Activated T-cell treated with anti-CD3 and anti-CD28 coated beads for 24 hours (primary cell): ENCODE data around the gene ZNF469.

Experiments used
- DNase-seq: peaks from one replicate; pipeline ENCODE4 v3.0.0-alpha.2; 2020; ENCODE audit warnings: low read depth

ZNF469 gene, protein sequence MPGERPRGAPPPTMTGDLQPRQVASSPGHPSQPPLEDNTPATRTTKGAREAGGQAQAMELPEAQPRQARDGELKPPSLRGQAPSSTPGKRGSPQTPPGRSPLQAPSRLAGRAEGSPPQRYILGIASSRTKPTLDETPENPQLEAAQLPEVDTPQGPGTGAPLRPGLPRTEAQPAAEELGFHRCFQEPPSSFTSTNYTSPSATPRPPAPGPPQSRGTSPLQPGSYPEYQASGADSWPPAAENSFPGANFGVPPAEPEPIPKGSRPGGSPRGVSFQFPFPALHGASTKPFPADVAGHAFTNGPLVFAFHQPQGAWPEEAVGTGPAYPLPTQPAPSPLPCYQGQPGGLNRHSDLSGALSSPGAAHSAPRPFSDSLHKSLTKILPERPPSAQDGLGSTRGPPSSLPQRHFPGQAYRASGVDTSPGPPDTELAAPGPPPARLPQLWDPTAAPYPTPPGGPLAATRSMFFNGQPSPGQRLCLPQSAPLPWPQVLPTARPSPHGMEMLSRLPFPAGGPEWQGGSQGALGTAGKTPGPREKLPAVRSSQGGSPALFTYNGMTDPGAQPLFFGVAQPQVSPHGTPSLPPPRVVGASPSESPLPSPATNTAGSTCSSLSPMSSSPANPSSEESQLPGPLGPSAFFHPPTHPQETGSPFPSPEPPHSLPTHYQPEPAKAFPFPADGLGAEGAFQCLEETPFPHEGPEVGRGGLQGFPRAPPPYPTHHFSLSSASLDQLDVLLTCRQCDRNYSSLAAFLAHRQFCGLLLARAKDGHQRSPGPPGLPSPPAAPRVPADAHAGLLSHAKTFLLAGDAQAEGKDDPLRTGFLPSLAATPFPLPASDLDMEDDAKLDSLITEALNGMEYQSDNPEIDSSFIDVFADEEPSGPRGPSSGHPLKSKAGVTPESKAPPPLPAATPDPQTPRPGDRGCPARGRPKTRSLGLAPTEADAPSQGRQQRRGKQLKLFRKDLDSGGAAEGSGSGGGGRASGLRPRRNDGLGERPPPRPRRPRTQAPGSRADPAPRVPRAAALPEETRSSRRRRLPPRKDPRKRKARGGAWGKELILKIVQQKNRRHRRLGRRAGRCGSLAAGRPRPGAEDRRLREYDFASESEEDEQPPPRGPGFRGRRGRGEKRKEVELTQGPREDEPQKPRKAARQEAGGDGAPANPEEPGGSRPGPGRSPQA (N-terminal part only)

GRCh38 chr16:88382491-88383400 is at the start of gene ZNF469:
Gene ZNF469 (plus strand): TSS chr16:88382959. CDS start chr16:88427471, 44,512 bp downstream.
- DNase-seq, result no peak

DNA sequence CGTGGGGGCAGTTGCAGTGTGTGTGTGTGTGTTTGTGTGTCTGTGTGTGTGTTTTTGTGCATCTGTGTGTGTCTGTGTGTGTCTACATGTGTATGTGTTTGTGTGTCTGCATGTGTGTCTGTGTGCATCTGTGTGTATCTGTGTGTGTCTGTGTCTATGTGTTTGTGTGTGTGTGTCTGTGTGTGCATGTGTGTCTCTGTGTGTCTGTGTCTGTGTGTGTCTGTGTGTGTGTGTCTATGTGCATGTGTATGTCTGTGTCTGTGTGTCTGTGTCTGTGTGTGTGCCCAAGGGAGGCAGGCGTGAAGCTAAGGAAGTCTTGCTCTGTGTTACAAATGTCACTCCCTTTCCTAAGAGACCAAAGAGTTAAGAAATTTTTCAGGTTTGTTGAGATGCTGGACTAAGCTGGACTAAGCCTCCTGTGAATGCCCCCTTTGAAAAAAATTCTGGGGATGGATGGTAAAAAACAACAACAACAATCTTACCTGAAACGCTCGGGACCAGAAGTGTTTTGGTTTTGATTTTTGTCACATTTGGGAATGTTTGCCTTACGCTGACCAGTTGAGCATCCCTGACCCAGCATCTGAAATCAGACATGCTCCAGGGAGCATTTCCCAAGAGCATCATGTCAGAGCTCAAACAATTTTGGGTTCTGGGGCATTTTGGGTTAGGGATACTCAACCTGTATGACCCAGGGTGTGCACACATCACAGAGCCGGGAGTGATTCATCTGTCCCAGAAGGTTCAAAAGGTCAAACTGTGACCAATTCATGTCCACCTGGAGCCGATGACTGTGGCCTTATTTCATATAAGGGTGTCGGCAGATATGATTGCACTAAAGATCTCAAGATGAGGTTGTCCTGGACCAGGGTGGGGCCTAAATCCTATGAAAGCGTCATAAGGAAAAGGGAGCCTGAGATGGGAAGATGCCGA is 48.6 kb upstream of the ZNF469 start:
- no peak for DNase-seq

GRCh38 chr16:88334778-88335720 is 47.7 kb upstream of the ZNF469 start:
- DNase-seq, result no peak

- DNase-seq, result no peak
Observed at GRCh38 chr16:88337021-88337420, 45.7 kb upstream of the ZNF469 start.

DNA sequence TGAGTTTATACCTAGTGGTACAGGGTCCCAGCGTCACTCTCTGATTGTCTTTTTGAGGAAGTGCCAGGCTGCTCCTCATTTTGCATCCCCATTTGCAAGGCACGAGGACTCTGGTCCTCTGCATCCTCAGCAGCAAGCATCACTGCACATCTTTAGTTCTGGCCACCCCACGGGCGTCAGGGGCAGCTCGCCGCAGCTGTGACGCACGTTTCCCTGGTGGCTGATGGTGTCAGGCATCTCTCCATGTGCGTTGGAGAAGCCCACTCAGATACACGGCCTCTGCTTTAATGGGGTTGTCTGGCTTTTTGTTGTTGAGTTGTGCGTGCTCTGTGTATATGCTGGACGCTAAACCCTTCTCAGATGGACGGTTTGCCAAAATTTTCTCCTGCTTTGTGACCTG is 45.2 kb upstream of the ZNF469 start:
- no peak for DNase-seq

DNA sequence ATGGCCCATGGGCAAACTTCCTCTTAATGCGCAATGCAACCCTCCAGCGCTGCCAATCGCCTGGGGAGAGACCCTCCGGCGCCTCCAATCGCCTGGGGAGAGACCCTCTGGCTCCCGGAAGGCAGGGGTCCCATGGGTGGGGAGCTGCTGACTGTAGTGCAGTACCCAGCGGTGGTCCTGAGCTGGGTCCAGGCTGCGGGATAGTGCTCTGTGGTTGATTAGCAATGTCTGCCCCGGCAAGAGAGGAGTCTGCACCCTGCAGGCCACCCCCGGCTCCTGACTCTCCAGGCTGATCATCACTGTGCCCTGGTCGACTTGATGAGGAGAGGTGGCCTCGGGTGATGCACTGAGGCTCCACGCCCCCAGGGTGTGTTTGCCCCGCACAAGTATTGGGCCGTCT is 44.6 kb upstream of the ZNF469 start:
- DNase-seq, result no peak

- DNase-seq, result no peak
Observed at GRCh38 chr16:88338896-88339295, 43.9 kb upstream of the ZNF469 start.

DNA sequence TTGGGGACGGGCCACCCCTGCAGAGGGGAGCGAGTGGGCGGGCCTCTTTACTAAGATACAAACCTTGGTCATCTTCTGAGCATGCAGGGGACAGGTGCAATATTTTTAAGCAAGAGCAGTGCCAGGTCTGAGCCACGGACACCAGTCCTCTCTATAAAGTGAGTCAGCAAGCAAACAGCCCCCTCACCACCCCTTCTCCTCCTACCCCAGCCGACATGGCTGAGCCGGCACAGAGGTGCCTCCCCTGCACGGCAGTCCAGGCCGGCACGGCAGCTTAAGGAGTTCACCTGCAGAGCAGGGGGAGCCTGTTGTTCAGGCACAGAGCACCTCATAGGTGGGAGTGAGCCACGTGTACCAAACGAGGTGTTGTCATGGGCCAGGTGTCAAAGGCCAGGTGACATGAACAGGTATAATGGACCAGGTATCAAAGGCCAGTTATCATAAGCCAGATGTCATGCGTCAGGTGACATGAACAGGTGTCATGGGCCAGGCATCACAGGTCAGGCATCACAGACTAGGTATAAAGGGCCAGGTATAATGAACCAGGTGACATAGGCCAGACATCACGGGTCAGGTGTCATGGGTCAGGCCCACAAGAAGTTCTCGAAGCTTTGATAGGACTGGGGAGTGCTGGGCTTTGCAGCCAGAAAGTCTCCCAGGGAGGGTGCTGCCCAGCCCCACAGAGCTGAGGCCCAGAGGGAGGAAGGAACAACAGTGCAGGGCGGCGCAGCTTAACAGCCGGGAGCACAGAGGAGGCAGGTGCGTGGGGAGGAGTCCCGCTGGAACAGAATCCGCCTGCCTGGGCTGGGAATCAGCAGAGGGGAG is 42.6 kb upstream of the ZNF469 start:
- DNase-seq, result no peak

GRCh38 chr16:88340755-88341150 is 42.0 kb upstream of the ZNF469 start:
- DNase-seq, result no peak

DNA sequence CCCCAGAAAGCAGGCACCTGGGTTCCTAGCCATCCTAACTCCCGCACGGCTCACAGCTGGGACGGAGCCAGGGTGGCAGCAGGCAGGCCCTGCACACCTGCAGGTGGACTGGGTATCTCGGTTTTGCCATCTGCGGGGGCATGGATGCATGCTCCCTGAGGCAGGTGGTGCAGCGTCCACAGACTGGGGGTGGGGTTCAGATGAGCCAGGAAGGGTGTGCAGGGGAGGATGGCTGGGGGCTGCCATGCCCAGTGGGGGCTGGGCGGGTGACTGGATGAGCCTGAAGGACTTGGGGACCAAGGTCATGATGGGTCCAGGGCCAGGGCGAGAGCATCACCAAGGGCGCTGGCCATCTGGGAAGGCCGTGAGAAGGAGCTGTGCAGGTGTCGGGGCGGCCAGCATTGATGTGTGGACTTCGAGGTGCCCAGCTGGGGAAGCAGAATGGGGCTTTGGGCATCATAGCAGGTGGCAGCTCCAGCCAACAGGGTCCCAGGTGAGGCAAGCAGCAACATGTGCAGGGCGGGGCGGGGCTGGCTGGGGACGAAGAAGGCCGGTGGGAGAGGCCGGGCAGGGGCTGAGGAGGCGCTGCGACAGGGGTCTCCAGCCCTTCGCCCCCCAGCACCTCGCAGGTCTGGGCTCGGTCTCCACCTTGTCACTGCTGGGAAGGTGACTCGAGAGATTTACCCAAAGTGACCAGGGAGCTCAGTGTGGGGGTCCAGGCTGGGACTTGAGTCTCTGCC is 41.0 kb upstream of the ZNF469 start:
- no peak for DNase-seq

DNA sequence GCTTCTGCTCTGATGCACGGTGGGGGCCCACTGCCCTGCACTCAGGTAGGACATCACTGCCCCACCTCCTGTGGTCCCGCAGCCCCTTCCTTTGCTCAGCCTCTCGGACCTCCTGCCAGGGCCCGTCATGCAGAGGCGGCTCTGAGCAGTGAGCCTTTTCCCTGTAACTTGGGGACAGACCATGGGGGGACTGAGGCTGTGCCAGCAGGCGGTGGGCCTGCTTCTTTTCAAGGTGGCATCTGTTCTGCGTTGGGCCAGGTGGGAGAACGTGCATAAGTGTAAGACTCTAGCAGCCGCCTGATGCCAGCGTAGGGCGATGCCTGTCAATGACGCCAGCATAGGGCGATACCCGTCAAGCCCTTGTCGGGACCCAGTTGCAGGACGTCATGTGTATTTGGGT is 40.3 kb upstream of the ZNF469 start:
- no peak for DNase-seq

GRCh38 chr16:88343271-88343791 is 39.4 kb upstream of the ZNF469 start:
- DNase-seq, result no peak

DNA sequence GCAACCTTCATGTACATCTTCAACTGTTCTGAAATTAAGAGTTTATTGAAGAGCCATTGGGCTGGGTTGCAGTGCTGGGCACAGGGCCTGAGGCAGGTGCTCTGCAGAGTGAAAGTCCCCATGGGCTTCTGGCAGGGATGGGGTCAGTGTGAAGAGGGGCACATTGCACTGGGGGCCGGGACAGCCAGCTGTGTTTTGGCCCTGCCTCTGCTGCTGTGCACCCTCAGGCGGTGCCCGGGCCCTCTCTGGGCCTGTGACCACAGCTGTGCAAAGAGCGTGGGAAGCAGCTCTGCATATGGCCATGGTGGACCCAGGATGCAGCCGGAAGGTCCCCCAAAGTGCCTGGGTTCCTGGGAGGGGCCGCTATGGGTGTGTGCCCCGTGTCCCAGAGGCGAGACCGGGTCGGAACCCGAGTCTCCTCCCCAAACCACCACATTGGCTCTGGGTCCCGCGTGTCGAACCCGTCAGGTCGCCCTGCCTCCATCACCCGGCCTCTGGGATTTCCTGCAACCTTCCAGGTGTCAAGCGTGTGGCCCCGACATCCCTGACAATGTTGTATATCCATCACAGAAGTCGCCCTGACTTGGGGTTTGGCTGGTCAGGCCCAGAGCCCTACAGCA is 38.2 kb upstream of the ZNF469 start:
- DNase-seq, result no peak

DNA sequence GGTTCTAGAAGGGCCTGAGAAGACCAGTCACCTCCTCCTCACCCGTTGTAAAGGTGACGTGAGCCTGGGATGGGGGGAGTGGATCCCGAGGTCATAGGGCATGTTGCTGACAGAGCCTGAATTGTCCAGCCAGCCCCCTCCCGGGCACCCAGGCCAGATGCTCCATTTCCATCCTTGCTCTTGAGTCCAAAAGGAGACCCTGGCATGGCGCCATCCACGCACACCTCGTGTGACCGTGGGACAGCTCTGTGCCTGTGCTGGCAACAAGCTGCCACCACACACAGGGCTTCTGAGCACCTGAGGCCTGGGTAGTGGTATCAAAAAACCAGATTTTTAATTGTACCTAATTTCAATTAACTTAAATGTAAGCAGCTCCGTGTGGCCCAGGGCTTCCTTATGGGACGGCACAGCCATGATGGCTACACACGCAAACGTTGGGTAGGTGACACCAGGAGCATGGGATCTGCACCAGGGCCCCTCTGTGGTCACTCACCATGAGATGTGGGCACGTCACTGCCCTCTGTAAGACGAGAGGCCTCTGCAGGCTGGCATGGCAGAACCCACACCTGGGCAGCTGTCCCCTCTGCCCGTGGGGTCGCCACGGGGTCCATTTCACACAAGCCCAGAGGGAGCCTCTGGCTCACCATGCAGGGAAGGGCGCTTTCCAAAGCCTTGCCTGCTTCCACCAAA is 37.6 kb upstream of the ZNF469 start:
- DNase-seq, result no peak

GRCh38 chr16:88345721-88346560 is 36.8 kb upstream of the ZNF469 start:
- no peak for DNase-seq
